Sigmoid colon (tissue), 4 donors: Measurements from ENCODE around the gene ZMIZ1.

Experiments
- EP300 ChIP-seq, 4 donors: sonication (generic); formaldehyde crosslinking; IDR thresholded peaks; one replicate each; pipeline ENCODE4 v1.6.1; 2017; ENCODE audit warnings: antibody characterized with exemption in 4 of 4
- POLR2A ChIP-seq, 2 donors: fragments of 450-650 bp; IDR thresholded peaks; one replicate each; pipeline ENCODE4 v1.6.1; 2016; ENCODE audit warnings: antibody characterized with exemption in 2 of 2, mild to moderate bottlenecking in 2 of 2, moderate library complexity in 2 of 2
- POLR2AphosphoS5 ChIP-seq, 4 donors: sonication (generic); formaldehyde crosslinking; IDR thresholded peaks; one replicate each; pipeline ENCODE4 v1.6.1; 2017; ENCODE audit warnings: antibody characterized with exemption in 4 of 4
- TF ChIP-seq, protein P1 (sequence below), 4 experiments: fragments of 450-650 bp in 3 of 4; fragments of 200-600 bp in 1 of 4; IDR thresholded peaks; one replicate each; pipeline ENCODE4 v1.5.1; 2016 to 2019; ENCODE audit warnings: antibody characterized with exemption in 4 of 4, mild to moderate bottlenecking in 3 of 4, moderate library complexity in 2 of 4

DNA sequence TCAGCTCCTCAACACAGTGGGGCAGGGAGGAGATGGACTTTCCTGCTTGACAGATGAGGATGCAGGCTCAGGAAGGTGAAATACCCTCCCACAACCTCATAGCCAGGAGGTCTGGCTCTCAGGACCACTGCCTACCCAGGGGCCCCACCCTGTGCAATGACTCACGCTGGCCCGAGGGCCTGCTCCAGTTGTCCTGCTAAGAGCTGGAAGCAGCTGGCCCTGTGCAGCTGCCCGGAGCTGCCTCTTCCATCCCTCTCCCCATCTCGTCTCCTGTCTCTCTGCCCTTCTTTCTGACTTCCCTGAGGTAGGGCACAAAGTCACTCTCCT lies 123.9 kb downstream of the ZMIZ1 start:
- no peak for TF ChIP-seq POLR2AphosphoS5 (IDR thresholded peaks at IDR 0.05)
- TF ChIP-seq, protein P1, sequence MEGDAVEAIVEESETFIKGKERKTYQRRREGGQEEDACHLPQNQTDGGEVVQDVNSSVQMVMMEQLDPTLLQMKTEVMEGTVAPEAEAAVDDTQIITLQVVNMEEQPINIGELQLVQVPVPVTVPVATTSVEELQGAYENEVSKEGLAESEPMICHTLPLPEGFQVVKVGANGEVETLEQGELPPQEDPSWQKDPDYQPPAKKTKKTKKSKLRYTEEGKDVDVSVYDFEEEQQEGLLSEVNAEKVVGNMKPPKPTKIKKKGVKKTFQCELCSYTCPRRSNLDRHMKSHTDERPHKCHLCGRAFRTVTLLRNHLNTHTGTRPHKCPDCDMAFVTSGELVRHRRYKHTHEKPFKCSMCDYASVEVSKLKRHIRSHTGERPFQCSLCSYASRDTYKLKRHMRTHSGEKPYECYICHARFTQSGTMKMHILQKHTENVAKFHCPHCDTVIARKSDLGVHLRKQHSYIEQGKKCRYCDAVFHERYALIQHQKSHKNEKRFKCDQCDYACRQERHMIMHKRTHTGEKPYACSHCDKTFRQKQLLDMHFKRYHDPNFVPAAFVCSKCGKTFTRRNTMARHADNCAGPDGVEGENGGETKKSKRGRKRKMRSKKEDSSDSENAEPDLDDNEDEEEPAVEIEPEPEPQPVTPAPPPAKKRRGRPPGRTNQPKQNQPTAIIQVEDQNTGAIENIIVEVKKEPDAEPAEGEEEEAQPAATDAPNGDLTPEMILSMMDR (IDR thresholded peaks at IDR 0.05) = no peak
- no peak for TF ChIP-seq EP300 (IDR thresholded peaks at IDR 0.05)
- TF ChIP-seq POLR2A (IDR thresholded peaks at IDR 0.05) = no peak
